H1 (cell line): ENCODE data around the gene CALD1.

ENCODE experiments used
- CTCF ChIP-seq, 3 experiments: IDR thresholded peaks; 1 replicate in 2 of 3; 2 replicates in 1 of 3; pipeline versions ENCODE4 v1.5.1 to v1.6.1; 2011; ENCODE audit warnings: low read length in 3 of 3, mild to moderate bottlenecking in 3 of 3, inconsistent platforms in 2 of 3, low read depth in 1 of 3, moderate library complexity in 1 of 3; ENCODE audit not compliant: insufficient read depth in 1 of 3; ENCODE audit errors: control extremely low read depth in 1 of 3
- EZH2 ChIP-seq: fragments of 200-600 bp; sonication (generic); IDR thresholded peaks from 2 replicates; pipeline ENCODE4 v1.7.1; 2012; ENCODE audit warnings: low read depth, mild to moderate bottlenecking, moderate library complexity, low read length, inconsistent platforms; ENCODE audit not compliant: severe bottlenecking
- RXRA ChIP-seq: IDR thresholded peaks from 2 replicates; pipeline ENCODE4 v1.6.1; 2011; ENCODE audit warnings: low read depth, mild to moderate bottlenecking, low read length, moderate library complexity; ENCODE audit not compliant: insufficient read depth

DNA sequence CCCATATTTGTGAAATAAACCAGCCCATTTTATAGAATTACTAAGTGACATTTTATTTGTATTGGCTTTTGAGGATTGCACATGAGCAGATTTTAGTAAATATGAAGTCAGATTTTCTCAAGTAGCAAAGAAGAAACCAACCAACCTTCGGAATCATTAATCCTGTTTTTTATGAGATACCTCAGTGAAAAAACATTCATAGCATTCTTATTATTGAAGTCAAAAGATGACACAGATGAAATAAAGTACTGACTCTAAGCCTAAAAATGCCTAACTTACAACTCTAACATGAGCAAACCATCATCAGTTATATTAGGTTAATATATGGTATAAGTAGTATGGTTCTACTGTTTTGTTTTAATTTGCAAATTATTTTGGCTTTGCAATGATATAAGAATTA lies 147.0 kb downstream of the CALD1 start:
- TF ChIP-seq EZH2, result no peak
- no peak for TF ChIP-seq RXRA
- no peak for TF ChIP-seq CTCF (IDR thresholded peaks at IDR 0.05; ENCODE audit: control extremely low read depth in 1 of 3, insufficient read depth in 1 of 3, low read depth in 1 of 3, low read length in 3 of 3)
